ENCODE data around the gene MAPRE3. TPM values are rescaled to one million over a fixed set of nuclear protein-coding genes. Genes with fewer than 3 reads are reported as not detected.

MAPRE3 gene
- total RNA-seq, 1 donor from 2014 or later = 57.4 TPM

DNA sequence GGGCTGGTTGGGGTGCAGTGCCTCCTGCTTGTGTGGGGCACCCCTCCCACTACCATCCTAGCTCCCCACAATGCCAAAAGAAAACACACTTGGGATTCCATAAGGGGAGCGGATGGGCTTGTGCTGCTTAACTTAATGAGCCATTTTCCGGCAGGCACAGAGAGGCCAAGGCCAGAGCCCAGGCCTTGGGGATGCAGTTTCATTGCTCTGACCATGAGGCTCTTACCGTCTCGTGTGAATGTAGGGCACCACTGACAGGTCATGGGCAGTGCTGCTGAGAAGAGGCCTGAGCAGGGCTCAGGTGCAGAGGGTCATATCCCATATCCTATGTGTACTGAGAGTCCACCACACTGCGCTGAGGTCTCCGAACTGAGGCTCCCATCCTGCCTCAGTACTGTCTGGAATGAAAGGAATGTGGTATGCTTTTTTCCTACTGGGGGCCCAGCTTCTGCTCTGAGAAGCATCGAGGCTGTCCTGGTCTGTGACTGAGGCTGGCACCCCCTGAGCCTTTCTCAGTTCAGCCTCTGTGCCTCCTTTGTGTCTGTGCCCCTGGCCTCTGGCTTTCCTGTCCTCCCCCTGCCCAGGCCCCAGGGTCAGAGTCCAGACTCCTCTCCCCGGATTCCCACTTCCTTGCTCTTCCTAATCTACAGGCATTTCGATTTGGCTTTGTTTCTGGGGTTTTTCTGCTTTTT lies 45.2 kb upstream of the MAPRE3 start:
- H3K36me3 ChIP-seq = no peaks in the 10 kb centered on the region
- no peak overlapping the region for H3K27ac ChIP-seq (replicated peaks)
- peaks cover 31% of the 10 kb centered on the region for H3K27me3 ChIP-seq (ENCODE audit: low read depth)
- no peak for DNase-seq
- no peaks in the 10 kb centered on the region for H3K4me1 ChIP-seq
- intact Hi-C loops (cut with micrococcal nuclease) = no loop called here
- TF ChIP-seq, protein P1, sequence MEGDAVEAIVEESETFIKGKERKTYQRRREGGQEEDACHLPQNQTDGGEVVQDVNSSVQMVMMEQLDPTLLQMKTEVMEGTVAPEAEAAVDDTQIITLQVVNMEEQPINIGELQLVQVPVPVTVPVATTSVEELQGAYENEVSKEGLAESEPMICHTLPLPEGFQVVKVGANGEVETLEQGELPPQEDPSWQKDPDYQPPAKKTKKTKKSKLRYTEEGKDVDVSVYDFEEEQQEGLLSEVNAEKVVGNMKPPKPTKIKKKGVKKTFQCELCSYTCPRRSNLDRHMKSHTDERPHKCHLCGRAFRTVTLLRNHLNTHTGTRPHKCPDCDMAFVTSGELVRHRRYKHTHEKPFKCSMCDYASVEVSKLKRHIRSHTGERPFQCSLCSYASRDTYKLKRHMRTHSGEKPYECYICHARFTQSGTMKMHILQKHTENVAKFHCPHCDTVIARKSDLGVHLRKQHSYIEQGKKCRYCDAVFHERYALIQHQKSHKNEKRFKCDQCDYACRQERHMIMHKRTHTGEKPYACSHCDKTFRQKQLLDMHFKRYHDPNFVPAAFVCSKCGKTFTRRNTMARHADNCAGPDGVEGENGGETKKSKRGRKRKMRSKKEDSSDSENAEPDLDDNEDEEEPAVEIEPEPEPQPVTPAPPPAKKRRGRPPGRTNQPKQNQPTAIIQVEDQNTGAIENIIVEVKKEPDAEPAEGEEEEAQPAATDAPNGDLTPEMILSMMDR (IDR thresholded peaks at IDR 0.05; ENCODE audit: borderline replicate concordance) = no peak
- no peaks in the 10 kb centered on the region for H3K9me3 ChIP-seq (replicated peaks)
- no peak overlapping the region for H3K4me3 ChIP-seq

DNA sequence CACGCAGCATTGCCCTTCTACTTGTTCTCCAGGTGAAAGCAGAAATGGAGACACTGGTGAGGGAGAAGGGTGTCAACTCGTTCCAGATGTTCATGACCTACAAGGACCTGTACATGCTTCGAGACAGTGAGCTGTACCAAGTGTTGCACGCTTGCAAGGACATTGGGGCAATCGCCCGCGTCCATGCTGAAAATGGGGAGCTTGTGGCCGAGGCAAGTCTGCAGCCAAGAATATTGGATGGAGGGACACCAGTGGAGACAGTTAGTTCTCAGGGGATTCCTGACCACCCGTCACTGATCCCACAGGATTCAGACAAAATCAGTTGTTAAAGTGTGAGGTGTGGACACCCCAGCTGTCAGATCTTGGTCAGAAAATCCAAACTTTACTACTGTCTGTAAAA lies 43.2 kb upstream of the MAPRE3 start:
- peaks cover 43% of the 10 kb centered on the region for H3K27me3 ChIP-seq (ENCODE audit: low read depth)
- intact Hi-C loops (cut with micrococcal nuclease) = no loop called here
- TF ChIP-seq, protein P1 (IDR thresholded peaks at IDR 0.05; ENCODE audit: borderline replicate concordance) = no peak
- no peaks in the 10 kb centered on the region for H3K4me1 ChIP-seq
- H3K36me3 ChIP-seq = no peaks in the 10 kb centered on the region
- H3K27ac ChIP-seq (replicated peaks) = no peak overlapping the region
- H3K9me3 ChIP-seq (replicated peaks) = no peaks in the 10 kb centered on the region
- no peak overlapping the region for H3K4me3 ChIP-seq
- no peak for DNase-seq

DNA sequence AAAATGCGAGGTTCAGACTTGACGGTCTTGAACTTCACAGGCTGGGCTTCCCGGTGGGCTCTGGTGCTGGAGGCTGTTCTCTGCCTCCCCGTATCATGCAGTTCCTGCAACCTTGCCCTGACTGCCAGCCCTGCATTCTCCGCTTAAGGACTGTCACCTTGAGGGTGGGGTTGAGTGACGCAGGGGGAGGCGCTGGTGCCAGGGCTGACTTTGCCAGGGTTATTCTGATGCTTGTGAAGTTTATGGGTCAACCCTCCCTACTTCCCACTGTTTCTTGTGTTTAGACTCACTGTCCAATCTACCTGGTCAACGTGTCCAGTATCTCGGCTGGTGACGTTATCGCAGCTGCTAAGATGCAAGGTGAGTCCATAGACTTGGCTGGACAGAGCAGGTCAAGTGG lies 37.5 kb upstream of the MAPRE3 start:
- no peaks in the 10 kb centered on the region for H3K36me3 ChIP-seq
- no peak overlapping the region for H3K27ac ChIP-seq (replicated peaks)
- H3K4me1 ChIP-seq = no peaks in the 10 kb centered on the region
- no peak for DNase-seq
- peaks cover 49% of the 10 kb centered on the region for H3K27me3 ChIP-seq (ENCODE audit: low read depth)
- H3K4me3 ChIP-seq = no peak overlapping the region
- no peaks in the 10 kb centered on the region for H3K9me3 ChIP-seq (replicated peaks)
- intact Hi-C loops (cut with micrococcal nuclease) = no loop called here
- TF ChIP-seq, protein P1 (IDR thresholded peaks at IDR 0.05; ENCODE audit: borderline replicate concordance) = no peak

DNA sequence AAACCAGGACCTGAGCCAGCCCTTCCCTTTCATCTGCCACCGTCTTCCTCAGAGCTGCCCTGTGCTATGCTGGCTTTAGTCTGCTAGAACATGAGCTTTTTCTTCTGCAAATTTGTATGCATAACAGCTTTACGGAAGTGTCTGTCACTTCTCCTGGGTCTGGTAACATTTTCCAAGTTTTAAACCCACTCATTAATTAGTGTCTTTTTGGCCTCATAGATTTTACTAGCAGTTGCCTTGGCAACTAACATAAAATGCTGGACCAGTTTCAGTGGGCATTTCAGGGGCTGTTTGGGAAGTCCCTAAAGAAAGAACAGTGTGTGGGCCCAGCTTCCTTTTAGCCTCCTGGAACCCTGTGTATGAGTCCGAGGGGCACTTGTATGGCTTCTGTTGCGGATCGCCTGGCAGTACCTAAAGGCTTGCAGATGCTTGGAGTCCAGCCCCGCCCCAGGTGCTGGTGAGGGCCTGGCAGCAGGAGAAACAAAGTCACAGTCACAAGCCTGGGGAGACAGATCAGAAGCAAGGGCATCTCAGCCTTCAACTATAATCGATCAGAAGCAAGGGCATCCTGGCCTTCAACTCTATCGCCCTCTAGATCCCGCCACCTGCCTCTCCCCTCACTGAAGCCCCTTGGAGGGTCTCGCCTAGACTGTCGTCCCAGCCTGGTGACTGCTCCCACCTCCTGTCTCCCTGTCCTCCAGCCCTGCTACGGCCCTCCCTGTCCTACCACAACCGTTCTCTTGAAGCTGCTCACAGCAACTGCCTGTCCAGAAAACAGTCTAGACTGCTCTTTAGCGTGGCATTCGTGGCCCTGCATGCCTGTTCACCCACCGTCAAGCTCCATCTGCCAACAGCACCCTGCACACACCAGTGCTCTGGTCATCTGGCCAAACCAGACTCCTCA lies 36.8 kb upstream of the MAPRE3 start:
- Histone ChIP-seq H3K4me3 (no peak overlapping the region), H3K9me3 (replicated peaks) (no peaks in the 10 kb centered on the region), H3K27ac (replicated peaks) (no peak overlapping the region), H3K36me3 (no peaks in the 10 kb centered on the region), H3K4me1 (no peaks in the 10 kb centered on the region), H3K27me3 (ENCODE audit: low read depth) (peaks cover 42% of the 10 kb centered on the region)
- DNase-seq = no peak
- TF ChIP-seq, protein P1 (IDR thresholded peaks at IDR 0.05; ENCODE audit: borderline replicate concordance) = no peak
- intact Hi-C loops (cut with micrococcal nuclease) = no loop called here

DNA sequence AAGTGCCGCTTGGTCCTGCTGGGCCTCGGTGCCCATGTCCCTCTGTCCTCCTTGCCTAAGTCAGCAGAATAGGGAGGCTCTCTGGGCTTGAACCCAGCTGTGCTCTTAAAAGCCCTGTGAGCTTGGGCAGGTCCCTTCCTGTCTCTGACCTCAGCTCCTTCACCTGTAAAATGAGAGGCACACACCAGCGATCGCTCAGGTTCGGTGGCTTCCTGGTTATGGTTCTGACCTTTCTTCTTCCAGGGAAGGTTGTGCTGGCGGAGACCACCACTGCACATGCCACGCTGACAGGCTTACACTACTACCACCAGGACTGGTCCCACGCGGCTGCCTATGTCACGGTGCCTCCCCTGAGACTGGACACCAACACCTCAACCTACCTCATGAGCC lies 36.1 kb upstream of the MAPRE3 start:
- H3K4me1 ChIP-seq = no peaks in the 10 kb centered on the region
- H3K4me3 ChIP-seq = no peak overlapping the region
- no peak for DNase-seq
- no peaks in the 10 kb centered on the region for H3K9me3 ChIP-seq (replicated peaks)
- intact Hi-C loops (cut with micrococcal nuclease) = no loop called here
- TF ChIP-seq, protein P1 (IDR thresholded peaks at IDR 0.05; ENCODE audit: borderline replicate concordance) = no peak
- no peaks in the 10 kb centered on the region for H3K36me3 ChIP-seq
- H3K27ac ChIP-seq (replicated peaks) = no peak overlapping the region
- H3K27me3 ChIP-seq (ENCODE audit: low read depth) = peaks cover 36% of the 10 kb centered on the region
